ENCODE results near the gene PLA2G2D.

Gene PLA2G2D

GRCh38 chr1:20148571-20149500, 29.5 kb upstream of the PLA2G2D start:
- H3K27ac ChIP-seq, result no peak overlapping the region
- TF ChIP-seq, protein P1, sequence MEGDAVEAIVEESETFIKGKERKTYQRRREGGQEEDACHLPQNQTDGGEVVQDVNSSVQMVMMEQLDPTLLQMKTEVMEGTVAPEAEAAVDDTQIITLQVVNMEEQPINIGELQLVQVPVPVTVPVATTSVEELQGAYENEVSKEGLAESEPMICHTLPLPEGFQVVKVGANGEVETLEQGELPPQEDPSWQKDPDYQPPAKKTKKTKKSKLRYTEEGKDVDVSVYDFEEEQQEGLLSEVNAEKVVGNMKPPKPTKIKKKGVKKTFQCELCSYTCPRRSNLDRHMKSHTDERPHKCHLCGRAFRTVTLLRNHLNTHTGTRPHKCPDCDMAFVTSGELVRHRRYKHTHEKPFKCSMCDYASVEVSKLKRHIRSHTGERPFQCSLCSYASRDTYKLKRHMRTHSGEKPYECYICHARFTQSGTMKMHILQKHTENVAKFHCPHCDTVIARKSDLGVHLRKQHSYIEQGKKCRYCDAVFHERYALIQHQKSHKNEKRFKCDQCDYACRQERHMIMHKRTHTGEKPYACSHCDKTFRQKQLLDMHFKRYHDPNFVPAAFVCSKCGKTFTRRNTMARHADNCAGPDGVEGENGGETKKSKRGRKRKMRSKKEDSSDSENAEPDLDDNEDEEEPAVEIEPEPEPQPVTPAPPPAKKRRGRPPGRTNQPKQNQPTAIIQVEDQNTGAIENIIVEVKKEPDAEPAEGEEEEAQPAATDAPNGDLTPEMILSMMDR (IDR thresholded peaks at IDR 0.05), result no peak
- peaks cover 0 to 3% of the 10 kb centered on the region in 2 experiments for H3K4me1 ChIP-seq (ENCODE audit: control insufficient read depth in 1 of 2, insufficient read depth in 1 of 2, low read depth in 1 of 2, low read length in 1 of 2)
- H3K36me3 ChIP-seq, result no peaks in the 10 kb centered on the region
- H3K4me3 ChIP-seq (ENCODE audit: low read depth in 1 of 2, low read length in 1 of 2), result no peak overlapping the region
- peaks cover 6% of the 10 kb centered on the region for H3K27me3 ChIP-seq
- no peaks in the 10 kb centered on the region for H3K9me3 ChIP-seq

DNA sequence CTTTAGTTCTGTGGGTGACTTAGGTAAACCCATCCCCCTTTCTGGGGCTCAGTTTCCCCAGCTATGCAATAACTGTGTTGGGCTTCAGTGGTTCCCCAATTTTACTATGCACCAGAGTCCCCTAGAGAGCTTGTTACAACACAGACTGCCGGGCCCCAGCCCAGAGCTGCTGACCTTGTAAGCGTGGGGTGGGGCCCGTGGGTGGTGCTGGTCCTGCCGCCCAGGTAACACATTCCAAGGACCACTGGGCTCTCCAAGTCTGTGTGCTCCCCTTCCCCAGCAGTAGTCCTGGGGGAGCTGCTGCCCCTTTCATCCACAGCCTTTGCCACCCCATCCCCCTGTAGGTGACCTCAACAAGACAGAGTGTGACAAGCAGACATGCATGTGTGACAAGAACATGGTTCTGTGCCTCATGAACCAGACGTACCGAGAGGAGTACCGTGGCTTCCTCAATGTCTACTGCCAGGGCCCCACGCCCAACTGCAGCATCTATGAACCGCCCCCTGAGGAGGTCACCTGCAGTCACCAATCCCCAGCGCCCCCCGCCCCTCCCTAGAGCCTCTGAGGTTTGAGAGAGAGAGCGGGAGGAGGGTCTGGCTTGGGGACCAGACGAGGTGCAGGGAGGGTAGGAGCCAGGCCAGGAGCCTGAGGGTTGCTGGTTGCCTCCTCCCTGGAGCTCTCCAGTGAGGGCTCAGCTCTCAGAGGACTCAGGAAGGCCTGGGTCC, 28.7 kb upstream of the PLA2G2D start:
- Histone ChIP-seq H3K36me3 (no peaks in the 10 kb centered on the region), H3K4me1 (ENCODE audit: control insufficient read depth in 1 of 2, insufficient read depth in 1 of 2, low read depth in 1 of 2, low read length in 1 of 2) (peaks cover 0 to 3% of the 10 kb centered on the region in 2 experiments), H3K4me3 (ENCODE audit: low read depth in 1 of 2, low read length in 1 of 2) (no peak overlapping the region), H3K9me3 (no peaks in the 10 kb centered on the region), H3K27ac (no peak overlapping the region), H3K27me3 (peaks cover 6% of the 10 kb centered on the region)
- TF ChIP-seq, protein P1 (IDR thresholded peaks at IDR 0.05), result no peak

DNA sequence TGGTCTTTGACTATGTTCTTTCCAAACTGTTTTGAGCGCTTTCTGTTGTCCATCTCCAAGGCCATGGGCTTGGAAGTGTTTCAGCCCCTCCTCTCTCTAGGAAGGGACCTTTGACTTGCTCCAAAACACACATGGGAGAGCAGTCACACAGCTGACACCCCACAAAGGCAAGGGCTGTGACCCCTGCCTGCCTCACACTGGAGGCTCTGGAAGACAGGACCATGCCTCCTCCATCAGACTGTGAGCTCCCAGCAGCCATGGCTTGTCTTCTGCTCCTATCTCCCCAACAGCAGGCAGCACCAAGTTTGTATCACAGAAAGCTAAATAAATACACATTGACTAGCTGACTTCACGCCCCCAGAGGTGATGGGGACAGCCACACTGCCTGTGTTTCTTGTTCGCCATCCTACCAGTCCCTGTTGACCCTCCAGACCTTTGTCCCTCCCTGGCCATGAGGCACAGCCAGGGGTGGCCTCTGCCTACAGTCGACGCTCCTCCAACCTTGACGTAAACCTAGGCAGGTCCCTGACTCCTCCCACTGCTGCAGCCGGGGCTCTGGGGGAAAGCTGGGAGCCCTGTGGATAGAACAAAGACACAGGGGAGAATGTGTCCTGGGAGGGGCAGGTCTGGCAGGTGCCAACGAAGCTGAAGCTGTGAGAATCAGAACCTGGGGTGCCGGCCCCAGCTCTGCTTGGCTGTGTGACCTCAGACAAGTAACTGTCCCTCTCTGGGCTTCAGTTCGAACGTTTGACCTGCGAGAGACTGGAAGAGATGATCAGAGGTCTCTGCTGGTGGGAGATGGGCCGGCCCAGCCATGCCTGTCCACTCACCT, 24.6 kb upstream of the PLA2G2D start:
- H3K4me3 ChIP-seq (ENCODE audit: low read depth in 1 of 2, low read length in 1 of 2), result no peak overlapping the region
- no peak overlapping the region for H3K27ac ChIP-seq
- no peaks in the 10 kb centered on the region for H3K36me3 ChIP-seq
- TF ChIP-seq, protein P1 (IDR thresholded peaks at IDR 0.05), result no peak
- H3K27me3 ChIP-seq, result no peaks in the 10 kb centered on the region
- H3K4me1 ChIP-seq (ENCODE audit: control insufficient read depth in 1 of 2, insufficient read depth in 1 of 2, low read depth in 1 of 2, low read length in 1 of 2), result no peaks in the 10 kb centered on the region
- no peaks in the 10 kb centered on the region for H3K9me3 ChIP-seq

- no peaks in the 10 kb centered on the region for H3K4me1 ChIP-seq (ENCODE audit: control insufficient read depth in 1 of 2, insufficient read depth in 1 of 2, low read depth in 1 of 2, low read length in 1 of 2)
- H3K27ac ChIP-seq, result no peak overlapping the region
- H3K36me3 ChIP-seq, result no peaks in the 10 kb centered on the region
- no peak overlapping the region for H3K4me3 ChIP-seq (ENCODE audit: low read depth in 1 of 2, low read length in 1 of 2)
- H3K27me3 ChIP-seq, result no peaks in the 10 kb centered on the region
- TF ChIP-seq, protein P1 (IDR thresholded peaks at IDR 0.05), result no peak
- no peaks in the 10 kb centered on the region for H3K9me3 ChIP-seq
Observed at GRCh38 chr1:20143318-20143717, 24.0 kb upstream of the PLA2G2D start.

DNA sequence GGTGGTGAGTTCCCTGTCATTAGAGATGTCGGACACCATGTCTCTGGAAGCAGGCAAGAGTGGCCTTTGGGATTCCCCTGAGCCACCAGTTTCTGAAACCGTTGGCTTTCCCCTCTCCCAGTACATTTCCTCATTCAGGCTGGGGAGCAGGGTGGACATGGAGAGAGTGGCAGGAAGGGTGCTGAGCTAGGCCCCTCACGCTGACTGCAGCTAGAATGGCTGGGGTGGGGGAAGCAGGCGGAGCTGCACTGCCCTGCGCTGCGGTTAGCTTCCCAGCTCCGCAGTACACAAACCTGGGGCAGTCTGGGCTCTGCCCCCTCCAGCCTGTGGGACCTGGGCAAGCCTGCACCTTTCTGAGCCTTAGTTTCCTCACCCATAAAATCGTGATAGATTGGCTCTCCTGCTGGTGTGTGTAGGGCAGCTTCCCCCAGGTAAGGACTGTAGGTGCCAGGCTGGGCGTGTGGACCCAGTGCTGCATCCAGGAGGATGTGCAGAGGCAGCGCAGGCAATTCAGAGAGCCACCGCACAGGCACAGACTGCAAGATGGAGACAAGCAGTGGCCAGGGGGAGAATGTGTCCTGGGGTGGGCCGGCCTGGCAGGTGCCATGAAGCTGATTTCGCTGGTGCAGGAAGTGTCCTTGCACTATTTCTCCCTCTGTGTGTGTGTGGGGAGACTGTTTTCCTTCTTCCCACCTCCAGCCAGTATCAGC, 22.8 kb upstream of the PLA2G2D start:
- TF ChIP-seq, protein P1 (IDR thresholded peaks at IDR 0.05), result no peak
- Histone ChIP-seq H3K4me1 (ENCODE audit: control insufficient read depth in 1 of 2, insufficient read depth in 1 of 2, low read depth in 1 of 2, low read length in 1 of 2) (no peaks in the 10 kb centered on the region), H3K27ac (no peak overlapping the region), H3K9me3 (no peaks in the 10 kb centered on the region), H3K27me3 (no peaks in the 10 kb centered on the region), H3K4me3 (ENCODE audit: low read depth in 1 of 2, low read length in 1 of 2) (no peak overlapping the region), H3K36me3 (no peaks in the 10 kb centered on the region)

Measured in neutrophil (primary cell).